Measurements from ENCODE around the gene ADCY2.
"Not testable (repeated sequence)": the region's sequence is repeated elsewhere in the genome, so short reads cannot be mapped to it uniquely, and the experiment has no call there.

The ADCY2 gene

DNA sequence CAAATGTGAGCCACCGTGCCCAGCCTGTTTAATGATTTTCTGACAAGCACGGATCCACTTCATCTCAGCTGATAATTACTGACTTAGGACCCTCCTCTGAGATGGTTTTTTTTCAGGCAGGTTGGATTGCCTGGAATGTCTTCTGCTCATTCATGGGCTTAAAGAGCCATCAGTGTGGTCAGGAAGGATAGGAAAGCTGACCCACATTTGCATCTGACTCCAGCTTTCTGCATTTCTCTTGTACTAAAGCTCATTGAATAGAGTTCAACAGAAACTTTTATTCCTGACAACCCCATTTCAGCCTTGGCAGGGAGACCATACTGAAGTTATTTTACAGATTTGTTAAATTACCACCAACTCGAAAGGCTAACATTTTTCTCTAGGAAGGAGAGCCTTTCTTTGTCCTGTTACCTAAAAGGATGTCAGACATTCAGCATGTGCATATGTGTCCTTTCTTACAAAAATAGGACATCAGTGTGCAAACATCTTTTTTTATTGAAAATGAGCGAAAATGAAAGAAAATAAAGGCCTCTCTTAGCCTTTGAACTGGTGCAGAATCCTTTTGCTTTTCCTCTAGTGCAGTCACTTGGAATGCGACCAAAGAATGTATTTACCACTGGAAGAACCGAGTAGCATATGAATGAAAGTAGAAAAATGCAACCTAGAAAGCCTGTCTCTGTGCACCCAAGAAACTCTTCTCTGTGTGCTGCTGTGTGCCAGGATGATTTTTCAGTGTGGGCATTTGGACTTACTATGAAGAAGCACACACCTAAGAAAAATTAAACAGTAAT, 26.6 kb downstream of the ADCY2 start:
- no peak for DNase-seq (ENCODE audit: low read depth, low spot score)
- TF ChIP-seq, protein P1, sequence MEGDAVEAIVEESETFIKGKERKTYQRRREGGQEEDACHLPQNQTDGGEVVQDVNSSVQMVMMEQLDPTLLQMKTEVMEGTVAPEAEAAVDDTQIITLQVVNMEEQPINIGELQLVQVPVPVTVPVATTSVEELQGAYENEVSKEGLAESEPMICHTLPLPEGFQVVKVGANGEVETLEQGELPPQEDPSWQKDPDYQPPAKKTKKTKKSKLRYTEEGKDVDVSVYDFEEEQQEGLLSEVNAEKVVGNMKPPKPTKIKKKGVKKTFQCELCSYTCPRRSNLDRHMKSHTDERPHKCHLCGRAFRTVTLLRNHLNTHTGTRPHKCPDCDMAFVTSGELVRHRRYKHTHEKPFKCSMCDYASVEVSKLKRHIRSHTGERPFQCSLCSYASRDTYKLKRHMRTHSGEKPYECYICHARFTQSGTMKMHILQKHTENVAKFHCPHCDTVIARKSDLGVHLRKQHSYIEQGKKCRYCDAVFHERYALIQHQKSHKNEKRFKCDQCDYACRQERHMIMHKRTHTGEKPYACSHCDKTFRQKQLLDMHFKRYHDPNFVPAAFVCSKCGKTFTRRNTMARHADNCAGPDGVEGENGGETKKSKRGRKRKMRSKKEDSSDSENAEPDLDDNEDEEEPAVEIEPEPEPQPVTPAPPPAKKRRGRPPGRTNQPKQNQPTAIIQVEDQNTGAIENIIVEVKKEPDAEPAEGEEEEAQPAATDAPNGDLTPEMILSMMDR (IDR thresholded peaks at IDR 0.05; ENCODE audit: insufficient read depth, low read length, missing control alignments) = no peak
- ChIA-PET POLR2A (no interaction called here), CTCF (no interaction called here)
- H3K4me3 ChIP-seq (ENCODE audit: low read depth, low read length) = no peak overlapping the region

GRCh38 chr5:7423231-7423630, 27.3 kb downstream of the ADCY2 start:
- CTCF ChIA-PET; POLR2A ChIA-PET; DNase-seq (ENCODE audit: low read depth, low spot score); H3K4me3 ChIP-seq (ENCODE audit: low read depth, low read length): not testable (repeated sequence)

GRCh38 chr5:7425830-7426229, 29.9 kb downstream of the ADCY2 start:
- no peak for DNase-seq (ENCODE audit: low read depth, low spot score)
- TF ChIP-seq, protein P1 (IDR thresholded peaks at IDR 0.05; ENCODE audit: insufficient read depth, low read length, missing control alignments) = no peak
- POLR2A ChIA-PET = no interaction called here

GRCh38 chr5:7426284-7426683, 30.3 kb downstream of the ADCY2 start:
- H3K4me3 ChIP-seq (ENCODE audit: low read depth, low read length) = no peak overlapping the region
- ChIA-PET CTCF (no interaction called here), POLR2A (no interaction called here)
- TF ChIP-seq, protein P1 (IDR thresholded peaks at IDR 0.05; ENCODE audit: insufficient read depth, low read length, missing control alignments) = no peak
- DNase-seq (ENCODE audit: low read depth, low spot score) = no peak

More at GRCh38 chr5:7425830-7426229, 29.9 kb downstream of the ADCY2 start:
- CTCF ChIA-PET = no interaction called here
- H3K4me3 ChIP-seq (ENCODE audit: low read depth, low read length) = no peak overlapping the region

GRCh38 chr5:7434914-7435313, 39.0 kb downstream of the ADCY2 start:
- CTCF ChIA-PET = no interaction called here
- POLR2A ChIA-PET = no interaction called here
- TF ChIP-seq, protein P1 (IDR thresholded peaks at IDR 0.05; ENCODE audit: insufficient read depth, low read length, missing control alignments) = no peak
- H3K4me3 ChIP-seq (ENCODE audit: low read depth, low read length) = no peak overlapping the region
- DNase-seq (ENCODE audit: low read depth, low spot score) = no peak

- TF ChIP-seq, protein P1 (IDR thresholded peaks at IDR 0.05; ENCODE audit: insufficient read depth, low read length, missing control alignments) = no peak
- no peak overlapping the region for H3K4me3 ChIP-seq (ENCODE audit: low read depth, low read length)
- ChIA-PET CTCF (no interaction called here), POLR2A (no interaction called here)
- no peak for DNase-seq (ENCODE audit: low read depth, low spot score)
These were observed 39.6 kb downstream of the ADCY2 start for GRCh38 chr5:7435503-7435902.

GRCh38 chr5:7436521-7436920, 40.6 kb downstream of the ADCY2 start:
- no peak overlapping the region for H3K4me3 ChIP-seq (ENCODE audit: low read depth, low read length)
- CTCF ChIA-PET = no interaction called here
- TF ChIP-seq, protein P1 (IDR thresholded peaks at IDR 0.05; ENCODE audit: insufficient read depth, low read length, missing control alignments) = no peak
- no peak for DNase-seq (ENCODE audit: low read depth, low spot score)
- POLR2A ChIA-PET = no interaction called here

Measured in AG04449 (cell line).